Activated CD4-positive, alpha-beta T cell treated with anti-CD3 and anti-CD28 coated beads, Interleukin-10, Interleukin-2, amounts not matched to agents 100 ng/mL and 50 ng/mL, durations not matched to agents 16 hours and 8 hours (primary cell): ENCODE measurements around the gene C1orf232.
A peak's percentile ranks its signal among the peaks of the same experiment; 100 is the strongest.

Experiments used
- DNase-seq: peaks from one replicate; pipeline ENCODE4 v3.0.0-alpha.2; 2020

C1orf232 gene

DNA sequence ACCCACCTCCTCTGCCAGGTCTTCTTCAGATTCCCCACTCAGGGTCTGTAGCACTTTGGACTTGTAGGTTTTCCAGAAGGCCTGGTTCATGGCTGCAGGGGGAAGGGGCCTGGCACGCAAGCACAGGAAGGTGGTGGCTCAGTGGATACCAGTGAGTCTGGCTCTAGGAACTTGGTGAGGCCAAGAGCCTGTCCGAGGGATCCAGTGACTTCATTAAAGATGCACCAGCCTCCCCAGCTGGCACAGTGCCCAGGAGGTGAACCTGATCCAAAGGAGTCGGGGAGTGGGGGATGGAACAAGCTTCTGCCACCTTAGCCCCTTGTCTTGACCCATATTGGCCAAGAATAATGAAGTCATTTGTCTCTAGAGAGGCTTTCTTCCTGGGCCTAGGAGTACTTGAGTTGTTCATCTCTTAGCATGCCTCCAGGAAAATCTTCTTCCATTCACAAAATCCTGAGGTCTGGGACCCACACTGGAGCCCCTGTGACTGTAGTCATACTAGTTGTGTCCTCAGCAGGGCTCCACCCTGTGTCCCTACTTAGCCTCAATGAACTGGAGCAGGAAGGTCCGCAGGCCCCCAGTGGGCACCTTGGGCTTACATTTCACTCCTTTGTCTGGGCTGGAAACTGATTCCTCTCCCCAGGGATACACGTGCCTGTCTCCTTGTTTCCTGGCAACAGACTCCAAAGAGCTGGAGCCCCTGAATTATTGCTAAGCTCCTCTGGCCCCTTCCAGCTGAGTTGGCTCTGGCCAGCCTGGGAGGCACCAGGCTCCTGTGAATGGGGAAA, at the start of gene C1orf232:
Gene C1orf232, minus strand, starts transcription at position 554 of the 788 bp plus-strand sequence. Its CDS starts 464 bp downstream, at position 90.
- no peak for DNase-seq

DNA sequence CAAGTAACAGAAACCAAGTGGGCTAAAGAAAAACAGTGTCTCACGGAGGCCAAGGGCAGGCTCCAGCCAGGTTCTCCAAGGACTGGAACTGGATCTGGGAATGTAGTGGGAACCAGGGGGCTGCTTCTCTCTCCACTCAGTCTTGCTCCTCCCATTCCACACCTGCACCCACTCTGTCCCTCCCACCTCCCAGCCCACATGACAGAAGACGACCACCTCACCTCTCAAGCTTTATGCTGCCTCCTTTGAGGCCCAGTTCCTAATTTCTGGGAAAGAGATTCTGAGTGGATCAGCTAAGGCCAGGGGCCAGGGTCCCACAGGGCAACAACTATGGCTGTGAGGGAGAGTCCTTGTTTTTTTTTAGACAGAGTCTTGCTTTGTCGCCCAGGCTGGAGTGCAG, 46.5 kb upstream of the C1orf232 start:
- no peak for DNase-seq

DNA sequence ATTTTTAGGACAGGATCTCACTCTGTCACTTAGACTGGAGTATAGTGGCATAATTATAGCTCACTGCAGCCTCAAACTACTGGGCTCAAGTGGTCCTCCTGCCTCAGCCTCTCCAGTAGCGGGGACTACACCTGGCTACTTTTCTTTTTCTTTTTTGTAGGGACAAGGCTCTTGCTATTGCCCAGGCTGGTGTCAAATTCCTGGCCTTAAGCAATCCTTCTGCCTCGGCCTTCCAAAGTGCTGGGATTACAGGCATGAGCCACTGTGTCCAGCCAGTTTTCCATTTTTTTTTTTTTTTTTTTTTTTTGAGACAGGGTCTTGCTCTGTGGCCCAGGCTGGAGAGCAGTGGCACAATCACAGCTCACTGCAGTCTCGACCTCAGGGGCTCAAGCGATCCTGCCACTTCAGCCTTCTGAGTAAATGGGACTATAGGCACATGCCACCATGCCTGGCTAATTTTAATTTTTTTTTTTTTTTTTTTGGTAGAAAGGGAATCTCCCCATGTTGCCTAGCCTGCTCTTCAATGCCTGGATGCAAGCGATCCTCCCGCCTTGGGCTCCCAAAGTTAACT, 44.7 kb upstream of the C1orf232 start:
- DNase-seq, result no peak

DNA sequence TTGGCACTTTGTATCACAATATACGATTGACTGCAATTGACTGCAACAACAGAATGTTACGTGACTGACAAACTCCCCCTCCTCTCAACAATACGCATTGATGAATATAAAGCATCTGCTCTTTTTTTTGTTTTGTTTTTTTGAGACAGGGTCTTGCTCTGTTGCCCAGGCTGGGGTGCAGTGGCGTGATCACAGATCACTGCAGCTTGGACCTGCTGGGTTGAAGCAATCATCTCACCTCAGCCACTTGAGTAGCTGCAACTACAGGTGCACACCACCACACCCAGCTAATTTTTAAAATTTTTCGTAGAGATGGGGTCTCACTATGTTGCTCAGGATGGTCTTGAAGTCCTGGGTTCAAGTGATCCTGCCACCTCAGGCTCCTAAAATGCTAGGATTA, 44.0 kb upstream of the C1orf232 start:
- no peak for DNase-seq

DNA sequence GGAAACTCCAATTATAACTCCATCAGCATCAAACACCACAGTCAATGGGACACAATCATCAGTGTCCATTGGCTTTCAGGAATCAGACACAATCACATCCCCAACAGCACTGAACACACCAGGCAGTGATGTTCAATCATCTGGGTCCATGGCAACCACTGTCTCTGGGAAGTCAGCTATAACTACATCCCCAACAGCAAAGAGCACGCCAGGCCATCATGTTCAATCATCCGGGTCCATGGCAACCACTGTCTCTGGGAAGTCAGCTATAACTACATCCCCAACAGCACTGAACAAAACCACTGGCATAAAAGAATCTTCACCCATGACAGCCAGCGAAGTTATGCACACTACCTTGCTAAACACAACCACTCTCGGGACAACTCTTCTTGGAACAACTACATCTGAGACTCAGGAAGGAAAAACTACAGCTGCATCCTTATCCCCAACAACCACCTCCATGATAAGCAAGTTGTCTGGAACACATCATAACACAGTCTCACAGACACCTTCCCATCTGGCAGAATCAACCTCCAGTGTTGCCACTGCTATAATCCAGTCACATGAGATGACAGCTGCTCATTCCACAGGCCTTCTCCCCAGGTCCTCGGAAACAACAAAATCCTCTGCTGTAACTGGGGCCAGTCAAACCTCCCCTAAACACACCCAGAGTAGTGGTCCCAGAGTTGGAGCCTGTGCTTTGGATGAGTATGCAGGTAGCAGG, 41.5 kb upstream of the C1orf232 start:
- DNase-seq, result no peak

DNA sequence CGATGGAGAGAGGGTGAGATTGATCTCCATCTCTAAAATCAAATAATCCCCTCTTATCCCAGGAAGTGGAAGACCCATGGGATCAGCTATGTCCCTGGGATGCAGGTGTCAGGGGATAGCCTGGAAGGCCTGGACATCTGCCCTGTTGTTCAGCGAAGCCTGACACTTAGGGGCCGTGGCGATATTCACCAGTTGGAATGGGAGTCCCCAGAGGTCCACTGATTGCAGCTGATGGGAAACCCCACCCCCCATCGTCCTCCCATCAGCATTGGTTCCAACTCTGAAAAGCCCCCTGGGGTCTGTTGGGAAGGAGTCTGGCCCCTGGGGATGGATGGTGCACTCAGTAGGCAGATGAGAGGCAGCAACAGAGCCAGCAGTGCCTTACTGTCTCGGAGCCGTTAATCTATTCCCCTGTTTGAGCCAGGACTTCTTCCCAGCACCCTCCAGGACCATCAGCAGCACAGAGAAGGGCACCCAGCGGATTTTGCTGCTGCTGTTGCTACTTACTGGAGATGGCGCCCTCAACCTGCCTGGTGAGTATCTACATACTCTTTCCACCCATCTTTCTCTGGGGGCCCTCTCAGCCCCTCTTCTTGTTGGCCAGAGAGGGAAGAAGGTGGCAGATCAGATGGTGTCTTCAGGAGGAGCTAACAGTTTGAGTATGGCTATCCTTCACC, 35.0 kb upstream of the C1orf232 start:
- no peak for DNase-seq

DNA sequence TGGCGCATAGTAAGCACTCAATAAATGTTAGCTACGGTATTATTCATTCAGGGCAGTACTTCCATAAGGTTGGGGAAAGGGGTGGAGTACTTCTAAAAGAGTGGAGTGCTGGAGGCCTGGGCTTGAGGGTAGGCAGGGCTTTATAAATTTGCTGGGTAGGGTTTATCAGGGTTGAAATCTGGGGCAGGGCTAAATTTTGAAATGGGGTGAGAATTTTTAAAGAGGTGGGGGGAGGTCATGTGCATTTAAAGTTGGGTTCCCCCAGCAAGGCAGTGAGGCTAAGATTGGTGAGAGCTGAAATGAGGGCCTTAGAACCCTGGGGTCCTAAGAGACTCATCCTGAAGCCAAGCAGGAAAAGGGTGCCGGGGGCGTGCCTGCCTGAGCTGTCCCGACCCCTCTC, 31.6 kb upstream of the C1orf232 start:
- no peak for DNase-seq

DNA sequence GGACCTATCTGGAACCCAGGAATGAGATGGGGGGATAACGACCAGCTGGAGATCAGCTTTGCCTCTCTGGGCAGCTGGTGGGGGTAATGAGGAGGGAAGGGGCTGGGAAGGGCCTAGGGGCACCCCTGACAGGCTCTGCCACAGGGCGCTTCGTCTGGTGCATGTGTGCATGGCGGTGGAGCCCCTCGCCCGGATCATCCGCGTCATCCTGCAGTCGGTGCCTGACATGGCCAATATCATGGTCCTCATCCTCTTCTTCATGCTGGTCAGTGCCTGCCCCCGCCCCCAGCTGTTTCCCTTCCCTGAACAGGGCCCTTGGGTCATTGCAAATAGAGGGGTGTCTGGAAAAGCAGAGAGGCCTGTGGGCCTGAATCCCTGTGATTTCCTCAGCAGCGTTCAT, 29.1 kb upstream of the C1orf232 start:
- no peak for DNase-seq

DNA sequence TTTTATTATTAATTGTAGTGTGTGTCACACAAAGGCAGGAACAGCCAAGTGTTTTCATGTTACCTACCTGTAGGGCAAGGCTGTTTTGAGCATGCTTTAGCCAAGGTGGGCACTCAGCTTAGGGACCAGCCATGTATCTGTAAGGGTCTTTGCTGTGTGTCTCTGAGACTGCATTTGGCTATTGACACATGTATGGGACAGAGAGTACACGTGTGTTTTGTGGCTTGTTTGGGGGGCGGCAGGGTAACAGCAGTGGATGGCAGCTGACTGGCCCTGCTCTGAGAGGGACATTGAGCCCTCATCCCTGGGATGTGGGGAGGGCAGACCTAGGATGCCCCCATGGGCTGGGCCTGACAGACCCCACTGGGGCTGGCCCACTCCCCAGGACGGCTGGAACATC, 28.5 kb upstream of the C1orf232 start:
- no peak for DNase-seq

DNA sequence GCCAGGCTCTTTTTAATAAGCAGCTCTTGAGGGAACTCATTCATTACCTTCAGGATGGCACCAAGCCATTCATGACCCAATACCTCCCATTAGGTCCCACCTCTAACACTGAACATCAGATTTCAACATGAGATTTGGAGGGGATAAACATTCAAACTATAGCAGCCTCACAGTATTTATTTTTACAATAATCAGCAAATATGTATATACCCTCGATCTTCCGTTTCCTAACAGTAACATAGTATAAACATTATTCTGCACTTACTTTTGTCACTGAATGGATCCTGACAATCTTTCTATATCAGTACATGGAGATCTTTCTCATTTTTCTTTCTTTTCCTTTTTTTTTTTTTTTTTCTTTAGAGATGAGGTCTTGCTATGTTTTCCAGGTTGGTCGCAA, 27.0 kb upstream of the C1orf232 start:
- DNase-seq, result no peak

DNA sequence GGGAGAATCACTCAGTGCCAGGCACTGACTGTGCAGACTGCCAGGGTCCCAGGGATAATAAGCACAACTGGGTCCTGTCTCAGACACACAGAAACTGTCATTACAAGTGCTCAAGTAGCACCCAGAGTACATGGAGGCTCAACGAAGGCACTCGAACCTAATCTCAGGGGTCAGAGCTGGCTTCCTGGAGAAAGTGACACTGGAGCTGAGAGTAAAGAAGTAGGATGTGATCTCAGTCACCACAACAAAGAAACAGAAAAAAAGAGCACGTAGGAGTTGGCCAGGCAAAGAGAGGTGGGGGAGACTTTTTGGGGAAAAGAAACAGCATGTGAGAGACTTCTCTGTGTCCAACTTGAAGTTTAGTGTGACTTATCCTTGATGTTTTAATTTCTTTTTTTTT, 23.0 kb upstream of the C1orf232 start:
- DNase-seq, result peak; percentile 24

DNA sequence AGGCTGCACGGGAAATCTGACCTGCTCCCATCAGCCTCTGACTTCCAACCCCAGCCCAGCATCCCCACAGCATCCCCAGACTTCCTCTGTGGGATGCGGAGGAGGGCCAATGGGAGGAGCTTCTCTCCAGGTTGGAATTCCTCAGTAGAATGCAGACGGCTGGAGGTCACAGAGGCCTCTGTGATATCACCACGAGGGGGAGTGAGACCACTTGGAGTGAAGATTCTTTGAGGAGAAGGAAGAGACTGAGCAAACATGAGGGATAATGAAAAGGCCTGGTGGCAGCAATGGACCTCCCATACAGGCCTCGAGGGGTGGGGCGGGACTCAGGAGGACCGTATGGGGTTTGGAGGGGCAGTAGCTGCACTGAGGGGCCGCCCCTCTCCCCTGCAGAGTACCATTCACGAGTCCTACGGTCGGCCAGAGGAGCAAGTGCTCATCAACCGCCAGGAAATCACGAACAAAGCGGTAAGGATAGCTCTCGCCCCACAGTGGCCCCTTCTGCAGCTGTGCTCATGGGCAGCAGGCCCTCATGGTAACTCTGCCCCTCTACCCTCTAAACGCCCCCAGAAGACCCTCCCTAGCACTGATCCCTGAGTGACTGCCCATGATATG, 21.7 kb upstream of the C1orf232 start, which contains the start of gene CATSPER4:
Gene CATSPER4, plus strand, starts transcription at position 230 of the 615 bp plus-strand sequence. Its CDS starts 26 bp downstream, at position 256.
- DNase-seq, result no peak

DNA sequence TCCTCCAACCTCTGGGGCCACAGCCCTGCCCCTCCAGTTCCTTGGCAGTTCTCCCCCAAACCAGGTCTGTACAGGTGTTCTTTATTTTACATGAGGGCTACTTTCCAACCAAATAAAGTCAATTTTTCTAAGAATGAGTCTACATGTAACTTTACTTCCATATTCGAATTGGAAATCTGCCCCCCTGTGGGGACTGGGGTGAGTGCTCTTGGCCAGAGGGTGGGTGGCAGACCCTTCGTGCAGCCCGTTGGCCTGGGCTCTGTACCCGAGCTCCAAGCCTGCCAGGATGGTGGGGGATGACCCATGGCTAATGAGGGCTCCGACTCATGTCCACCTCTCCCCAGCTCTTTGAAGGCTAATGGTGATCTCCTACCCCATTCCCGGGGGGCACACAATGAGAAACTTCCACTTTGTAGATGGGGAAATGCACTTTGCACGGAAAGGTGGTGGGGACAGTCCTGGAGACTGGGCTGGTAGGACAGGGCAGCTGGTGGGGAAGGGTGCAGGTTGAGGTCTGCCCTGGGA, 21.1 kb upstream of the C1orf232 start:
- DNase-seq, result no peak

DNA sequence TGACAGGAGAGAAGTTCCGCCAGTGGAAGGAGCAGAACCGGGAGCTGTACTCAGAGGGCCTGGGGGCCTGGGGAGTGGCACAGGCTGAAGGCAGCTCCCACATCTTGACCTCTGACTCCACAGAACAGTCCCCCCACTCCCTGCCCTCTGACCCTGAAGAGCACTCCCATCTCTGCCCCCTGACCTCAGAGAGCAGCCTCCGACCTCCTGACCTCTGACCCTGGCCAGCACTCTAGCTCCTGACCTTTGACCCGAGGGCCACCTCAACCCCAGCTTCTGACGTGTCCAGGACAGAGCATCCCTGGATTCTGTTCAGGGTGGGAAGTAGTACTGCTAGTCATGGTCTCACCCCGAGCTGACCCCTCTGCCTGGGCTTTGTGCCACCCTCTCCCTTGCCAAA, 20.6 kb upstream of the C1orf232 start:
- DNase-seq, result no peak

DNA sequence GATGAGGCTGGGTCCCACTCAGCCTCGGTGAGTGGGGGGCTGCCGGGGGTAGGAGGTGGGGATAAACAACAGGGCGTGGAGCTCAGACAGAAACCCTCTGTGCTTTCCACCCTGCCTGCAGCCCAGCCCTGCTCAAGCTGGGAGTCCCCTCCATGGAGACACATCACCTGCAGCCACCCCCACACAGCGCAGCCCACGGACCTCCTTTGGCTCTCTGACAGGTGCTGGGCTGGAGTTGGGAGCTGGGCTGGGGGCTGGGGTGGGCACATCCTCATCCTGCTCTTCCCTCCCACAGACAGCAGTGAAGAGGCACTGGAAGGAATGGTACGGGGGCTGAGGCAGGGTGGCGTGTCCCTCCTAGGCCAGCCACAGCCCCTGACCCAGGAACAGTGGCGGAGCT, 19.7 kb upstream of the C1orf232 start:
- DNase-seq, result no peak

DNA sequence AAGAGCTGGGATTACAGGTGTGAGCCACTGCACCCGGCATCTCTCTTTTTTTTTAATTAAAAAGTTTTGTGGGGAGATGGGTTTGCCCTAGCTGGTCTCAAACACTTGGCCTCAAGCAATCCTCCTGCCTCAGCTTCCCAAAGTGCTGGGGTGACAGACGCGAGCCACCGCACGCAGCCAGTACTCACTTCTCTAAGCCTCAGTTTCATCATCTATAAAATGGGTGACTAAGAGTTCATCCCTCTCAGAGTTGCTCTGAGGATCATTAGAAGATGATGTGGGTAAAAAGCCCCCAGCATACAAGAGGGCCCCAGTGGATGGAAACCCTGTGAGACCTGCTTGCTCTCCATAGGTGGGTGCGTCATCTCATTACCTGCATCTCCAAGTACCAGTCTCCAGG, 19.1 kb upstream of the C1orf232 start:
- DNase-seq, result no peak

DNA sequence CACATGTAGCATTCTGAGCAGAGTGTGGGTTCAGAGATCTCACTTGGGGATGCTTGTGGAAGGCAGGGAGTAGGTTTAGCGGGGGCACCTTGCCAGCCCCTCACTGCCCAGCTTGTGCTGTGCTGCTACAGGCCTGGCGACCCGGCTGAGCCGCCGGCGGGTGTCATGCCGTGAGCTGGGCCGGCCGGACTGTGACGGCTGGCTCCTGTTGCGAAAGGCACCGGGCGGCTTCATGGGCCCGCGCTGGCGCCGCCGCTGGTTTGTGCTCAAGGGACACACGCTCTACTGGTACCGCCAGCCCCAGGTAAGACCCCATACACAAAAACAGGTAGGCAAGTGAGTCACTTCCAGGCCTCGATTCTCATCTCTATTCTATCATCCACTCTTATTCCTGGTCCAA, 16.1 kb upstream of the C1orf232 start:
- DNase-seq, result no peak

DNA sequence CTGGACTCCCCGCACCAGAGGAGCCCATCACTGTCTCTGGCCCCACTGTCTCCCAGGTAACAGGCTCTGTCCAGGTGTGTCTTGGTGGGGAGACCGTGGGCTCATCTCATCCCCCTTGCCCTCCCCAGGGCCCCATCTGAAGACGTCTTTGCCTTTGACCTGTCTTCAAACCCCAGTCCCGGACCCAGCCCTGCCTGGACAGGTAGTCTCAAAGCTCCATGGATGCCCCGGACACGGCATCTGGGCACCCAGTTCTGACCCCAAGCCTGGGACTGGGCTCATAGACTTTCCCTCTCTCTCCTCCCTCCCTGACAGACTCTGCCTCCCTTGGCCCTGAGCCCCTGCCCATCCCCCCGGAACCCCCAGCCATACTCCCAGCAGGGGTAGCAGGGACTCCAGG, 15.3 kb upstream of the C1orf232 start:
- DNase-seq, result no peak

DNA sequence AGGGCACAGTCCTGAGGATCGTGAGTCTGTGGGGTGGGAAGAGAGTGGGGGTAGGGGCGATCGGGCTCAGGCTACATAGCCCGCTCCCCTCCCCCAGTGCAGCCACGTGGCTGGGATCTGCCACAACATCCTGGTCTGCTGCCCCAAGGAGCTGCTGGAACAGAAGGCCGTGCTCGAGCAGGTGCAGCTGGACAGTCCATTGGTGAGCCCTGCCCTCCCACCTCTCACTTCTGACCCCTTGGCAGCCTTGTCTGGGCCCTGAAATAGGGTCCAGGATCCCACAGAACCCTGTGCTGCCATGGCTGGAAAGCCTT, 13.6 kb upstream of the C1orf232 start:
- no peak for DNase-seq

DNA sequence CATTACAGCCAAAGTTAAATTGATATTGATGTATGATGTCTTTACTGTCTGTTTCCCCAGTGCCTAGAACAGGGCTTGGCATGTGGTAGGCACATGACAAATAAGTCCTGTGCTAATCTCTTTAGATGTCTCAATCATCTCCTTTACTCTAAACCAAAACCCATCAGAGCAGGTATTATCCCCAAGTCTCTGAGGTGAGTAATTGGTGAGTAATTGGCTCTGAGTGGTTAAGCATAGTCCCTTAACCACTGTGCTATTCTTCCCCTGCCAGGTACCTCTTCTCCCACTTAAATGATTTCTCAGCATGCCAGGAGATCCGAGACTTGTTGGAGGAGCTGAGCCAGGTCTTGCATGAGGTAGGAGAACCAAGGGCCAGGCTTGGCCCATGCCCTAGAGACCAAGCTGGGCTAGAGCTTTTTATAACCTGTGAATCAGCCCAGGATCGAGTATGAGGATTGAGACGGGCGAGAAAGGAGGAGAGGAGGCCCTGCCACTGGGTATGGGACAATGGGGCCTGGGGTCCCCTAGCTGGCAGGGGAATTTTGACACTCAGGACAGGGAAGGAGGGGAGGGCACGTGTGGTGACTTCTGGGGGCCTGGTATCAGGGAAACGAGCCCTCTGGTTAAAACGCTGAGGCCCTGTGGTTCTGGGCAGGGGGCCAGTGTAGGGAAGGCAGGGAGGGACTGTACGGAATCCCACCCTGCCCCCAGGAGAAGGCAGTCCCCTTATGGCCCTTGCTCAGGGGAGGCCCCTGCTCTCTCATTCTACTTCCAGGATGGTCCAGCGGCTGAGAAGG, 13.0 kb upstream of the C1orf232 start:
- DNase-seq, result no peak

DNA sequence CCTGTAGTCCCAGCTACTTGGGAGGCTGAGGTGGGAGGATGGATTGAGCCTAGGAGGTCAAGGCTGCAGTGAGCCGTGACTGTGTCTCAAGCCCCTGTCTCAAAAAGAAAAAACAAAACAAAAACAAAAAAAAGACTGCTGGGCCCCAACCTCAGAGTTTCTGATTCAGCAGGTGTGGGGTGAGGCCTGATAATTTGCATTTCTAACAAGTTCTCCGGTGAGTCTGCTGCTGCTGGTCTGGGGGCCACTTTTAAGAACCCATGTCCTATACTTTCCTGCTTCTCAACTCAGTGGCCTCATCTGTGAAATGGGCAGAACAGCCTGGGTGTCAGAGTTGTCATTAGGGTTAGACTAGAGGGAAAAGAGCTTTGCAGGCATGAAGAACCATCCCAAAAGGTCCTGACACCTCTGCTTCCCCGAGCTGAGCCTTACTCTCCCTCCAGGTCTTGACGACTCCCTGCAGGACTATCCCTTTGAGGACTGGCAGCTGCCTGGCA, 11.3 kb upstream of the C1orf232 start:
- no peak for DNase-seq

DNA sequence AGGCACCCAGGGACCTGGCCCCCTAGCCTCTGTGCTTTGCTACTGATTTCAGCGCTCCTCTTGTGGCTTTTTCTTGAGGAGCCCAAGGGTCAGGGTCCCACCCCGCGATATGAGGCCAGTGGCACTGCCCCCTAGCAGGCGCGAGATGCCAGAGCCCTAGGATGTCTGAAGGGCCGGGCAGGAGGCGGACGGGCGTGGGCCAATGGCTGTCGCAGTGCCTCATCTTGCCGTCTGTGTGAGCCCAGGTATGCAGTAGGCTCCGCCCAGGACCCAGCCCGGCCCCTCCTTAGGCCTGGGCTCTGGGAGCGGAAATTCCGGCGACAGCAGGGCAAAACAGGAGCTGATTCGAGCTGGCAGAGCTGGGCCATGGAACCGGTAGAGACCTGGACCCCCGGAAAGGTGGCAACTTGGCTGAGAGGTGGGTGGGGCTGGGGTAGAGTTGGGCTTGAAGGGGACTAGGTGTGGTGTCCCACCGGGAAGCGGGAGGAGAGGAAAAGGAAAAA, 8.5 kb upstream of the C1orf232 start, which contains the start of gene CNKSR1:
Gene CNKSR1, plus strand, starts transcription at position 310 of the 503 bp plus-strand sequence. Its CDS starts 57 bp downstream, at position 367.
- DNase-seq, result no peak
